Tibial nerve (tissue), 4 donors: ENCODE measurements around the gene SLC44A3.

Source experiments
- CTCF ChIP-seq, 5 experiments: fragments of 200-600 bp in 3 of 5; fragments of 450-650 bp in 2 of 5; sonication (generic) in 3 of 5; IDR thresholded peaks; one replicate each; pipeline ENCODE4 v1.5.1; 2016 to 2019; ENCODE audit warnings: antibody characterized with exemption in 5 of 5, mild to moderate bottlenecking in 3 of 5, moderate library complexity in 2 of 5
- EP300 ChIP-seq, 2 donors: sonication (generic); formaldehyde crosslinking; IDR thresholded peaks; one replicate each; pipeline ENCODE4 v1.6.1; 2017; ENCODE audit warnings: antibody characterized with exemption in 2 of 2, mild to moderate bottlenecking in 1 of 2
- POLR2A ChIP-seq, 2 donors: fragments of 450-650 bp; IDR thresholded peaks; one replicate each; pipeline ENCODE4 v1.6.1; 2017; ENCODE audit warnings: antibody characterized with exemption in 2 of 2, mild to moderate bottlenecking in 2 of 2, moderate library complexity in 2 of 2

- TF ChIP-seq CTCF (IDR thresholded peaks at IDR 0.05) = no peak
- no peak for TF ChIP-seq EP300 (IDR thresholded peaks at IDR 0.05)
- no peak for TF ChIP-seq POLR2A (IDR thresholded peaks at IDR 0.05)
Measured at GRCh38 chr1:94787691-94788090, 32.5 kb upstream of the SLC44A3 start.
